ENCODE data around the gene ANGPTL4.

ANGPTL4 gene

GRCh38 chr19:8319807-8320520, 44.0 kb upstream of the ANGPTL4 start:
- Histone ChIP-seq H3K4me3 (ENCODE audit: insufficient read depth, low read length, poor library complexity, severe bottlenecking) (peak overlapping the region; percentile 95), H3K9ac (ENCODE audit: low read length) (peak overlapping the region; percentile 92), H4K20me1 (ENCODE audit: low read depth, low read length) (peaks cover 9% of the 10 kb centered on the region; the same call in 1 of the 2 replicates), H3K27me3 (ENCODE audit: low read length) (no peaks in the 10 kb centered on the region), H3K36me3 (ENCODE audit: low read length) (peaks cover 14% of the 10 kb centered on the region; the same call in 1 of the 2 replicates), H3K27ac (ENCODE audit: low read depth, low read length) (peak overlapping the region; percentile 52), H3K79me2 (ENCODE audit: insufficient read depth, low read length) (peaks cover 34% of the 10 kb centered on the region), H2AFZ (ENCODE audit: low read depth, low read length, severe bottlenecking) (no peak overlapping the region), H3K9me2 (replicated peaks; ENCODE audit: insufficient read depth, low read length) (no peaks in the 10 kb centered on the region), H3K9me3 (ENCODE audit: insufficient read depth, low read length) (no peaks in the 10 kb centered on the region), H3F3A (ENCODE audit: insufficient read depth) (peaks cover 20% of the 10 kb centered on the region), H3K4me2 (ENCODE audit: low read depth, low read length, poor library complexity, severe bottlenecking) (peak overlapping the region; percentile 89)
- no peak for TF ChIP-seq CTCF (IDR thresholded peaks at IDR 0.05; ENCODE audit: insufficient read depth, low read length, poor library complexity, severe bottlenecking)

GRCh38 chr19:8320564-8321066, 43.3 kb upstream of the ANGPTL4 start:
- H3K9me2 ChIP-seq (replicated peaks; ENCODE audit: insufficient read depth, low read length) = no peaks in the 10 kb centered on the region
- peaks cover 21% of the 10 kb centered on the region for H3F3A ChIP-seq (ENCODE audit: insufficient read depth)
- peak overlapping the region; percentile 52 for H3K27ac ChIP-seq (ENCODE audit: low read depth, low read length)
- peak overlapping the region; percentile 95 for H3K4me3 ChIP-seq (ENCODE audit: insufficient read depth, low read length, poor library complexity, severe bottlenecking)
- H3K36me3 ChIP-seq (ENCODE audit: low read length) = peaks cover 14% of the 10 kb centered on the region; the same call in 1 of the 2 replicates
- no peaks in the 10 kb centered on the region for H3K9me3 ChIP-seq (ENCODE audit: insufficient read depth, low read length)
- peaks cover 9% of the 10 kb centered on the region; the same call in 1 of the 2 replicates for H4K20me1 ChIP-seq (ENCODE audit: low read depth, low read length)
- no peaks in the 10 kb centered on the region for H3K27me3 ChIP-seq (ENCODE audit: low read length)
- peak overlapping the region; percentile 89 for H3K4me2 ChIP-seq (ENCODE audit: low read depth, low read length, poor library complexity, severe bottlenecking)
- H2AFZ ChIP-seq (ENCODE audit: low read depth, low read length, severe bottlenecking) = peak overlapping the region; percentile 33
- peaks cover 34% of the 10 kb centered on the region for H3K79me2 ChIP-seq (ENCODE audit: insufficient read depth, low read length)
- no peak for TF ChIP-seq EZH2phosphoT487 (conservative IDR thresholded peaks at IDR 0.05; ENCODE audit: low read length)
- H3K9ac ChIP-seq (ENCODE audit: low read length) = peak overlapping the region; percentile 92

- Histone ChIP-seq H2AFZ (ENCODE audit: low read depth, low read length, severe bottlenecking) (peak within 1 kb of the TSS; percentile 33), H3K27ac (ENCODE audit: low read depth, low read length) (peak within 1 kb of the TSS; percentile 52), H4K20me1 (ENCODE audit: low read depth, low read length) (peaks cover 9% of the 10 kb centered on the region; the same call in 1 of the 2 replicates), H3K9me2 (replicated peaks; ENCODE audit: insufficient read depth, low read length) (no peaks in the 10 kb centered on the region), H3K9me3 (ENCODE audit: insufficient read depth, low read length) (no peaks in the 10 kb centered on the region), H3F3A (ENCODE audit: insufficient read depth) (peaks cover 21% of the 10 kb centered on the region), H3K36me3 (ENCODE audit: low read length) (peaks cover 14% of the 10 kb centered on the region; the same call in 1 of the 2 replicates), H3K27me3 (ENCODE audit: low read length) (no peaks in the 10 kb centered on the region), H3K4me3 (ENCODE audit: insufficient read depth, low read length, poor library complexity, severe bottlenecking) (peak within 1 kb of the TSS; percentile 95), H3K9ac (ENCODE audit: low read length) (peak within 1 kb of the TSS; percentile 92), H3K4me2 (ENCODE audit: low read depth, low read length, poor library complexity, severe bottlenecking) (peak within 1 kb of the TSS; percentile 89), H3K79me2 (ENCODE audit: insufficient read depth, low read length) (peaks cover 34% of the 10 kb centered on the region)
- no peak for TF ChIP-seq EZH2phosphoT487 (conservative IDR thresholded peaks at IDR 0.05; ENCODE audit: low read length)
Observed at GRCh38 chr19:8321067-8321985, 42.6 kb upstream of the ANGPTL4 start, which contains the start of the genes NDUFA7 and RPS28. TSS of gene NDUFA7 (minus strand) at chr19:8321375. CDS start at chr19:8321358, 17 bp downstream. TSS of gene RPS28 (plus strand) at chr19:8321496. CDS start at chr19:8321531, 35 bp downstream.

GRCh38 chr19:8321986-8322637, 41.8 kb upstream of the ANGPTL4 start:
- Histone ChIP-seq H3K36me3 (ENCODE audit: low read length) (peaks cover 14% of the 10 kb centered on the region; the same call in 1 of the 2 replicates), H3K27ac (ENCODE audit: low read depth, low read length) (peak overlapping the region; percentile 41), H4K20me1 (ENCODE audit: low read depth, low read length) (peaks cover 9% of the 10 kb centered on the region; the same call in 1 of the 2 replicates), H2AFZ (ENCODE audit: low read depth, low read length, severe bottlenecking) (no peak overlapping the region), H3K9me3 (ENCODE audit: insufficient read depth, low read length) (no peaks in the 10 kb centered on the region), H3K27me3 (ENCODE audit: low read length) (no peaks in the 10 kb centered on the region), H3K4me3 (ENCODE audit: insufficient read depth, low read length, poor library complexity, severe bottlenecking) (peak overlapping the region; percentile 95), H3K79me2 (ENCODE audit: insufficient read depth, low read length) (peaks cover 34% of the 10 kb centered on the region), H3F3A (ENCODE audit: insufficient read depth) (peaks cover 21% of the 10 kb centered on the region), H3K9me2 (replicated peaks; ENCODE audit: insufficient read depth, low read length) (no peaks in the 10 kb centered on the region), H3K4me2 (ENCODE audit: low read depth, low read length, poor library complexity, severe bottlenecking) (peak overlapping the region; percentile 59), H3K9ac (ENCODE audit: low read length) (peak overlapping the region; percentile 92)
- TF ChIP-seq CTCF (IDR thresholded peaks at IDR 0.05; ENCODE audit: insufficient read depth, low read length, poor library complexity, severe bottlenecking) (no peak), EZH2phosphoT487 (conservative IDR thresholded peaks at IDR 0.05; ENCODE audit: low read length) (no peak)
